PC-3 (cell line): ENCODE measurements around the gene ZNRF4.

Source experiments
- EZH2 ChIP-seq: fragments of 300-600 bp; sonication (generic); IDR thresholded peaks from one replicate; pipeline ENCODE4 v1.6.1; 2017; ENCODE audit warnings: antibody characterized with exemption, mild to moderate bottlenecking, low read length; ENCODE audit not compliant: unreplicated experiment
- EZH2phosphoT487 ChIP-seq: fragments of 300-600 bp; sonication (generic); IDR thresholded peaks from 2 replicates; pipeline ENCODE4 v1.6.1; 2018; ENCODE audit warnings: mild to moderate bottlenecking, antibody characterized with exemption, low read length, borderline replicate concordance
- TF ChIP-seq, protein P1 (sequence below): fragments of 300-600 bp; sonication (generic); conservative IDR thresholded peaks from 2 replicates; pipeline ENCODE4 v1.5.1; 2017; ENCODE audit warnings: antibody characterized with exemption, low read depth, mild to moderate bottlenecking, low read length

DNA sequence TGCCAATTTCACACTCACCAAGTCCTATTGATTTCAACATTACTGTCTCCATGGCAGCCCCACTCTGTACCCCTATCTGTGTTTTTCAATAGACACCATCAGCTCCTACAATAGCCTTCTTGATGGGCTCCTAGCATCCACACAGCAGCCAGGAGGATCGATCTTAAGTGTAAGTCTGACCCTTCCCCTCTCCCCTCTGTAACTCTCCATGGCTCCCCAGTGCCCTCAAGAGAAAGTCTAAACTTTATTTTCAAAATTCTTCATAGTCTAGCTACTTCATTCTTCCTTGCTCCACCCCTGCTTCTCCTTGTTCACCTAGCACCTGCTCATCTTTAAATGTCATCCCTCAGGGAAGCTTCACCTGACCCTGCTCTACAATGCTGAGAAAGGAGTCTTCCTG is 30.0 kb upstream of the ZNRF4 start:
- no peak for TF ChIP-seq EZH2
- TF ChIP-seq, protein P1, sequence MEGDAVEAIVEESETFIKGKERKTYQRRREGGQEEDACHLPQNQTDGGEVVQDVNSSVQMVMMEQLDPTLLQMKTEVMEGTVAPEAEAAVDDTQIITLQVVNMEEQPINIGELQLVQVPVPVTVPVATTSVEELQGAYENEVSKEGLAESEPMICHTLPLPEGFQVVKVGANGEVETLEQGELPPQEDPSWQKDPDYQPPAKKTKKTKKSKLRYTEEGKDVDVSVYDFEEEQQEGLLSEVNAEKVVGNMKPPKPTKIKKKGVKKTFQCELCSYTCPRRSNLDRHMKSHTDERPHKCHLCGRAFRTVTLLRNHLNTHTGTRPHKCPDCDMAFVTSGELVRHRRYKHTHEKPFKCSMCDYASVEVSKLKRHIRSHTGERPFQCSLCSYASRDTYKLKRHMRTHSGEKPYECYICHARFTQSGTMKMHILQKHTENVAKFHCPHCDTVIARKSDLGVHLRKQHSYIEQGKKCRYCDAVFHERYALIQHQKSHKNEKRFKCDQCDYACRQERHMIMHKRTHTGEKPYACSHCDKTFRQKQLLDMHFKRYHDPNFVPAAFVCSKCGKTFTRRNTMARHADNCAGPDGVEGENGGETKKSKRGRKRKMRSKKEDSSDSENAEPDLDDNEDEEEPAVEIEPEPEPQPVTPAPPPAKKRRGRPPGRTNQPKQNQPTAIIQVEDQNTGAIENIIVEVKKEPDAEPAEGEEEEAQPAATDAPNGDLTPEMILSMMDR, result no peak
- no peak for TF ChIP-seq EZH2phosphoT487
